Peyer's patch (tissue), 4 donors: ENCODE measurements around the gene NFYA. TPM values are rescaled to one million over a fixed set of nuclear protein-coding genes. Genes with fewer than 3 reads are reported as not detected.
A peak's percentile ranks its signal among the peaks of the same experiment; 100 is the strongest.

Source experiments
- DNase-seq, 3 donors: peaks; one replicate each; pipeline ENCODE4 v3.0.0-alpha.2; 2017 to 2019
- H3K27ac ChIP-seq, 4 donors: fragments of 200-600 bp; sonication (generic); one replicate each; pipeline ENCODE4 v1.5.1; 2016 to 2019
- H3K27me3 ChIP-seq, 2 donors: fragments of 200-600 bp; sonication (generic); one replicate each; pipeline ENCODE4 v1.5.1; 2019
- H3K36me3 ChIP-seq, 3 donors: fragments of 200-600 bp; sonication (generic); one replicate each; pipeline ENCODE4 v1.5.1; 2016 to 2019
- H3K4me1 ChIP-seq, 4 donors: fragments of 200-600 bp; sonication (generic); one replicate each; pipeline ENCODE4 v1.5.1; 2016 to 2019
- H3K4me3 ChIP-seq, 4 donors: fragments of 200-600 bp; sonication (generic); 1 replicate in 3 of 4; 2 replicates in 1 of 4; pipeline ENCODE4 v1.5.1; 2016 to 2019; ENCODE audit warnings: mild to moderate bottlenecking in 1 of 4
- H3K9me3 ChIP-seq, 4 donors: fragments of 200-600 bp; sonication (generic); one replicate each; pipeline ENCODE4 v1.5.1; 2016 to 2019; ENCODE audit warnings: mild to moderate bottlenecking in 1 of 4
- POLR2A ChIP-seq, 2 donors: fragments of 450-650 bp; IDR thresholded peaks; one replicate each; pipeline ENCODE4 v1.5.1; 2017; ENCODE audit warnings: antibody characterized with exemption in 2 of 2, mild to moderate bottlenecking in 2 of 2, moderate library complexity in 2 of 2
- total RNA-seq, 4 donors: library from RNA; depleted of rRNA; stranded (reverse); fragments of >200 nt; gene quantifications; one replicate each; pipeline ENCODE4 v1.1.0, GENCODE V29; 2016
- TF ChIP-seq, protein P1 (sequence below), 6 experiments: fragments of 450-650 bp in 4 of 6; fragments of 200-600 bp in 2 of 6; sonication (generic) in 1 of 6; IDR thresholded peaks; one replicate each; pipeline ENCODE4 v1.5.1; 2017 to 2019; ENCODE audit warnings: antibody characterized with exemption in 6 of 6, mild to moderate bottlenecking in 3 of 6, moderate library complexity in 1 of 6

Gene NFYA
- total RNA-seq, 4 donors from 2014 or later = 22.9 to 27.5 (median 23.4) TPM

DNA sequence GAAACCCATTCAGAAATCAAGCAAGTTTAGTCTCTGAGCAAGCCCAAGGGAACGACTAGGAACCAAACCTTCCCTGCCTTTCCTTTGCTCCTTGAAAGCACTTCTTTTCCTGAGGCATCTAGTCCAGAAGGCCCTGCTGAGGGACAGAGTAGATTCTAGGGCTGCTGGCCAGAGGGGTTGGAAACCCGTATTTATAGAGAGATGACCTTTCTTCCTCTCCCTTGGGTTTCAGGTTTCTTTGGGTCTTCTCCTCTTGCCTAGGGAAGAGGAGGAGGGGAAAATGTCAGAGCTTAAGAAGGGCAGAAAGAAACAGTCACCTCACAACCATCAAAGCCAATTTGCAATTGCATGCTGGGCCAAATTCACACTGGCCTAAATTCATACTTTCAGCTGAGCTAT, 14.0 kb upstream of the NFYA start:
- no peaks in the 10 kb centered on the region for H3K36me3 ChIP-seq
- H3K4me1 ChIP-seq = peaks cover 0 to 8% (median 0%) of the 10 kb centered on the region in 4 donors
- TF ChIP-seq, protein P1, sequence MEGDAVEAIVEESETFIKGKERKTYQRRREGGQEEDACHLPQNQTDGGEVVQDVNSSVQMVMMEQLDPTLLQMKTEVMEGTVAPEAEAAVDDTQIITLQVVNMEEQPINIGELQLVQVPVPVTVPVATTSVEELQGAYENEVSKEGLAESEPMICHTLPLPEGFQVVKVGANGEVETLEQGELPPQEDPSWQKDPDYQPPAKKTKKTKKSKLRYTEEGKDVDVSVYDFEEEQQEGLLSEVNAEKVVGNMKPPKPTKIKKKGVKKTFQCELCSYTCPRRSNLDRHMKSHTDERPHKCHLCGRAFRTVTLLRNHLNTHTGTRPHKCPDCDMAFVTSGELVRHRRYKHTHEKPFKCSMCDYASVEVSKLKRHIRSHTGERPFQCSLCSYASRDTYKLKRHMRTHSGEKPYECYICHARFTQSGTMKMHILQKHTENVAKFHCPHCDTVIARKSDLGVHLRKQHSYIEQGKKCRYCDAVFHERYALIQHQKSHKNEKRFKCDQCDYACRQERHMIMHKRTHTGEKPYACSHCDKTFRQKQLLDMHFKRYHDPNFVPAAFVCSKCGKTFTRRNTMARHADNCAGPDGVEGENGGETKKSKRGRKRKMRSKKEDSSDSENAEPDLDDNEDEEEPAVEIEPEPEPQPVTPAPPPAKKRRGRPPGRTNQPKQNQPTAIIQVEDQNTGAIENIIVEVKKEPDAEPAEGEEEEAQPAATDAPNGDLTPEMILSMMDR (IDR thresholded peaks at IDR 0.05) = no peak
- no peak for TF ChIP-seq POLR2A (IDR thresholded peaks at IDR 0.05)
- H3K9me3 ChIP-seq = no peaks in the 10 kb centered on the region
- no peak overlapping the region for H3K4me3 ChIP-seq
- no peak for DNase-seq
- H3K27me3 ChIP-seq = no peaks in the 10 kb centered on the region
- peak overlapping the region in 1 of 4 donors; percentile 70 for H3K27ac ChIP-seq

DNA sequence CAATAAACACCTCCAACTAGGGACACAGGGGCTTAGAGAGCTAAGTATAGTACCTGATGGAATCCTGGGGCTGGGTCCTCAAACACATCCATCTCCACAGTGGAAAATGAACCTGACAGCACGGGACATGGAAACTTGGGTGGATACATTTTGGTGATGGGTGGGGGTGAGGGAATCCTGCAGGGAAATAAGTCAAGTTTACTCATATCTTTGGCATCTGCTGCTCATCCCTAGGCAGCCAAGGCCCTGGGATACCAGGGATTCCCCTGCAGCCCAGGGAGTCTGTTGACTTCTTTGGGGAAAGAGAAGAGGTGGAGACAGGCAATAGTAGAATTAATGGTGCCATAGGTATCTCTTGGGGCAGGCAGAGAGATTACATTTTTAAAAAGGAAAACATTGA, 13.2 kb upstream of the NFYA start:
- no peak overlapping the region for H3K4me3 ChIP-seq
- peaks cover 0 to 15% (median 0%) of the 10 kb centered on the region in 4 donors for H3K4me1 ChIP-seq
- H3K27me3 ChIP-seq = no peaks in the 10 kb centered on the region
- no peak for TF ChIP-seq POLR2A (IDR thresholded peaks at IDR 0.05)
- TF ChIP-seq, protein P1 (IDR thresholded peaks at IDR 0.05) = no peak
- H3K9me3 ChIP-seq = no peaks in the 10 kb centered on the region
- no peak for DNase-seq
- H3K36me3 ChIP-seq = no peaks in the 10 kb centered on the region
- H3K27ac ChIP-seq = peak overlapping the region in 1 of 4 donors; percentile 70

DNA sequence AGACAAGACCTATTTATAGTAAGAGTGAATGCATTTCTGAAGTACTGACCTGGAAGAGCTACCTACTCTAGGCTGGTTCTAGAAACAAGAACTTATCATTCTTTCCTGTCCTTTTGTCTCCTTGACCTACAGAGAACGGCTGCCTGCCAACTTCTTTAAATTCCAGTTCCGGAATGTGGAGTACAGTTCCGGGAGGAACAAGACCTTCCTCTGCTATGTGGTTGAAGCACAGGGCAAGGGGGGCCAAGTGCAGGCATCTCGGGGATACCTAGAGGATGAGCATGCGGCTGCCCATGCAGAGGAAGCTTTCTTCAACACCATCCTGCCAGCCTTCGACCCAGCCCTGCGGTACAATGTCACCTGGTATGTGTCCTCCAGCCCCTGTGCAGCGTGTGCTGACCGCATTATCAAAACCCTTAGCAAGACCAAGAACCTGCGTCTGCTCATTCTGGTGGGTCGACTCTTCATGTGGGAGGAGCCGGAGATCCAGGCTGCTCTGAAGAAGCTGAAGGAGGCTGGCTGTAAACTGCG, 11.5 kb upstream of the NFYA start:
- TF ChIP-seq POLR2A (IDR thresholded peaks at IDR 0.05) = no peak
- TF ChIP-seq, protein P1 (IDR thresholded peaks at IDR 0.05) = no peak
- H3K4me1 ChIP-seq = peaks cover 0 to 21% (median 0%) of the 10 kb centered on the region in 4 donors
- H3K36me3 ChIP-seq = no peaks in the 10 kb centered on the region
- H3K9me3 ChIP-seq = no peaks in the 10 kb centered on the region
- no peak overlapping the region for H3K27ac ChIP-seq
- no peaks in the 10 kb centered on the region for H3K27me3 ChIP-seq
- DNase-seq = no peak
- no peak overlapping the region for H3K4me3 ChIP-seq

DNA sequence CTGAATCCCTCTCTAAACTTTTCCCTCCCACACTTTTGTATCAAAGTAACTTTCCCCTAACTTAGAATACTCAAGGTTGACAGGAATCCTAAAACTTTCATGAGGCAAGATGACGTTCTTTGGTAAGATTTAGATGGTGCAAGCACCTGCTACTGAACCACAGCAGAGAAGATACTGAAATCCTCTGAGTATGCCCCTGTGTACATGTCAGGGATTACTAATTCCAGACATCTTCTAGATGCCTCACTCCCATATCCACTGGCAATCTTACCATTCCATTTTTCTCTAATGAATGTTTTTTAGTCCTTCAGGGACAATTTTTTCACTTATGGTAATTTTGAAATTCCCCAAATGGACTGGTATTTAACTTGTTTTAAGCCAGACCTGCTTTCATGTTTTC, 10.7 kb upstream of the NFYA start:
- H3K4me1 ChIP-seq = peaks cover 0 to 26% (median 0%) of the 10 kb centered on the region in 4 donors
- DNase-seq = no peak
- no peak overlapping the region for H3K27ac ChIP-seq
- H3K9me3 ChIP-seq = no peaks in the 10 kb centered on the region
- no peak overlapping the region for H3K4me3 ChIP-seq
- no peaks in the 10 kb centered on the region for H3K36me3 ChIP-seq
- no peaks in the 10 kb centered on the region for H3K27me3 ChIP-seq
- TF ChIP-seq, protein P1 (IDR thresholded peaks at IDR 0.05) = no peak
- TF ChIP-seq POLR2A (IDR thresholded peaks at IDR 0.05) = no peak

DNA sequence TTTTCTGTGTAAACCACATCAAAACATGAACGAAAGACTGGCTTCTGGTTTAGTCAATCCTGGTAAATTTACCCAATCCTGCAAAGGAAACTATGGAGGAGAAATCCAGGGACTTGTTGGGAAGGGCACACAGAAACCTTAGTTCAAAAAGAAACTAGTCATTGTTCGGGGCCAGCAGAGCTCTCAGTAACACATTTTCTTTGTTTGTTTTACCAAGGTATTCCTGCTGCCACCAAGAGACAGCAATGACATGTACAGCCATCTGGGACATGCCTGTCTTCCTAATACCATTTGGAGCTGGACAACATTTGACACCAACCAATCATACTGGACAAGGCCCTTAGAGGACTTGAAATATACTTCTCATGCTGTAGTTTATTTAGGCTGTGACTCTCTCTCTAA, 8.9 kb upstream of the NFYA start:
- Histone ChIP-seq H3K27me3 (no peaks in the 10 kb centered on the region), H3K4me3 (no peak overlapping the region), H3K4me1 (peaks cover 0 to 20% (median 0%) of the 10 kb centered on the region in 4 donors), H3K36me3 (peaks cover 0 to 10% (median 0%) of the 10 kb centered on the region in 3 donors), H3K27ac (peak overlapping the region in 3 of 4 donors; percentile 26 to 59 (median 57)), H3K9me3 (no peaks in the 10 kb centered on the region)
- TF ChIP-seq, protein P1 (IDR thresholded peaks at IDR 0.05) = no peak
- TF ChIP-seq POLR2A (IDR thresholded peaks at IDR 0.05) = no peak
- no peak for DNase-seq
